A549 treated with DMSO at 1 μM for 4 hours (cell line): Measurements from ENCODE around the gene SPATA1. TPM values are rescaled to one million over a fixed set of nuclear protein-coding genes. Genes with fewer than 3 reads are reported as not detected.

Experiments
- total RNA-seq: library from RNA; stranded (reverse); fragments of 200-300 nt; extraction: Qiagen RNA extraction; gene quantifications from 5 replicates; pipeline ENCODE4 v1.2.3, GENCODE V29; 2022; ENCODE audit warnings: low read depth

SPATA1 gene, protein sequence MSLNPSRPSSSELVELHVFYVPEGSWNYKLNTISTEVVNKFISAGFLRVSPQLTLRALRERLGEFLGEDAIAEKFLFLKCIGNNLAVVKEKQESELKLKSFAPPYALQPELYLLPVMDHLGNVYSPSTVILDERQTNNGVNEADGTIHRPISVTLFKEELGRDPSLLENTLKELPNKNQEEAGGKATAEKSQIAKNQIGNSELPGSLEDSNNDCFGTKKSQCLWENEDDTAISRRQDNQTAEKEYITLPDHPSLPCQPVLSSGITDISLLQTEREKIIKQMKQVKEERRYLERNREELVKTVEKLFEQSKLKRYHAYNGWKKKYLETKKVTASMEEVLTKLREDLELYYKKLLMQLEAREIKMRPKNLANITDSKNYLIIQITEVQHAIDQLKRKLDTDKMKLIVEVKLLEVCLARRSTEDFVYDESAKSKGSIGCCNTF
- total RNA-seq, result 0.39 to 1.00 TPM (median 0.67 TPM) in 4 of 5 replicates, not detected in the other

DNA sequence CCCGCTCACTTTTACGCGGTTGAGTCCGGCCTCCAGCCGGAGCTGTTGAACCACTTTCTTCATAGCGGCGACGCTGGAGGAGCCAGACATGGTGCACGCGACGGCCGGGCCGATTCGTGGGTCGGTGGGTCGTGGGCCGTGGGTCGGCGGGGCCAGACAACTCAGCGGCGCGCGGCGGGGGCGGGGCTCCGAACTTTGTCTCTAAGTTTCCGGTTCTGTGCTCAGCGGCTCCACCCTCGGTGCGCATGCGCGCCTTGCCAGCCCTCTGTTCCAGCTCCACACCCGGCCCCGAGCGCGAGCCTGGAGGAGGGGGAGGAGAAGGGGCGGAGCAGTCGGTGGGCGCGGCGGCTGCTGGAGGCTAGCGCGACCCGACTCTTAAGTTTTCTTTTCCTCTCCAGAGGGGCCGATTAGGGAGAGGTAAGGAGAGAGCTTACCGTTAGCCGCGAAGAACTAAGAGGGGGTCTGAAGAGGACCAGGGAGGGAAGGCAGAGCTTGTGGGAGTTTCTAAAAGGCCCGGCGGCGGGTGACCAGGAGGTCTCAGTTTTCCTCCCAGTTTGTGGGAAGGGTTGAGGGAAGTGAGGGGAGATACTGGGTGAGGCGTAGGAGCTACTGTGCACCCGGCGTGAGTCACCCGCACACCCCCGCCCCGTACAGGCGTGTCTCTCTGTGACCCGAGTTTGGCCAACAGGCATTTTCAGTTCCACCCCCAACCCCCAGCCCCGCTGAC is at the start of gene SPATA1, which contains the start of gene GNG5:
SPATA1 (plus strand) TSS at position 385 of the 727 bp plus-strand sequence. CDS start 9,974 bp downstream, outside the sequence.
GNG5 (minus strand) TSS at position 580 of the 727 bp plus-strand sequence; CDS start at position 90, 490 bp downstream.

DNA sequence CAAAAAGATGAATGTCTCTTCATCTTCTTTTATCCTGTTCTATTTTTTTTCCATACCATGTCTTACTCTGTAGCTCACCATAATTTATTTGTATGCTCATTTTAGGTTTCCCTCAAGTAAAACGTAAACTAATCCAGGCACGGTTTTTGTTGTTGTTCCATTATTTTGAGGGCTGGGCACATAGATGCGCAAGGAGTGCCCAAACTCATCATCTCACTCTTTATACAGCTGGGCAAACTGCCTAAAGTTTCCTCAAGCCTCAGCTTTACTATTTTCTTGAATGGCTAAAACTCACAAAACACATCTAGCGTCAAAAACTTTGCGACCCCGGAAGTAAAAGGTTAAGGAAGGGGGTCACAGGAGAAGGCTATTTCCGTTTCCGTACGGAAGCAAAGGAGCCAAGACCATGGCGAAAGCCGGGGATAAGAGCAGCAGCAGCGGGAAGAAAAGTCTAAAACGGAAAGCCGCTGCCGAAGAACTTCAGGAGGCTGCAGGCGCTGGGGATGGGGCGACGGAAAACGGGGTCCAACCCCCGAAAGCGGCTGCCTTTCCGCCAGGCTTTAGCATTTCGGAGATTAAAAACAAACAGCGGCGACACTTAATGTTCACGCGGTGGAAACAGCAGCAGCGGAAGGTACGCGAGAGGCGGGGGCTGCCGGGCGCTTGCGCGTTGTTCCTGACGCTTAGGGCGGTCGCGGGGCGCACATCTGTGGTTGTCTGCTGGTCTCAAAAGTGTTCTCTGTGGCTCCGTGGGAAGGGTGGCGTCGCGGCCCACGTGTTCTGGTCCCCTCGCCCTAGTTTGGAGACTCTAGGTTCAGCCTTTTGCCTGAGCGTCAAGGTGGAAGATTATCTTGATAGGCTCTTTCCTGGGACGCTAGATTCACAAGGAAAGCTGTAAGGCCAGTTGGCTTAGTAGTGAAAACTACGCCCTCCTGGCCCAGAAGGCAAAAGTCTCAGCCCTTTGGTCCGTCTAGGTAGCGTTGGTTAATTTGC is 27.0 kb upstream of the SPATA1 start, which contains the start of gene RPF1:
RPF1 (plus strand) TSS at position 391 of the 993 bp plus-strand sequence; CDS start at position 407, 16 bp downstream.

DNA sequence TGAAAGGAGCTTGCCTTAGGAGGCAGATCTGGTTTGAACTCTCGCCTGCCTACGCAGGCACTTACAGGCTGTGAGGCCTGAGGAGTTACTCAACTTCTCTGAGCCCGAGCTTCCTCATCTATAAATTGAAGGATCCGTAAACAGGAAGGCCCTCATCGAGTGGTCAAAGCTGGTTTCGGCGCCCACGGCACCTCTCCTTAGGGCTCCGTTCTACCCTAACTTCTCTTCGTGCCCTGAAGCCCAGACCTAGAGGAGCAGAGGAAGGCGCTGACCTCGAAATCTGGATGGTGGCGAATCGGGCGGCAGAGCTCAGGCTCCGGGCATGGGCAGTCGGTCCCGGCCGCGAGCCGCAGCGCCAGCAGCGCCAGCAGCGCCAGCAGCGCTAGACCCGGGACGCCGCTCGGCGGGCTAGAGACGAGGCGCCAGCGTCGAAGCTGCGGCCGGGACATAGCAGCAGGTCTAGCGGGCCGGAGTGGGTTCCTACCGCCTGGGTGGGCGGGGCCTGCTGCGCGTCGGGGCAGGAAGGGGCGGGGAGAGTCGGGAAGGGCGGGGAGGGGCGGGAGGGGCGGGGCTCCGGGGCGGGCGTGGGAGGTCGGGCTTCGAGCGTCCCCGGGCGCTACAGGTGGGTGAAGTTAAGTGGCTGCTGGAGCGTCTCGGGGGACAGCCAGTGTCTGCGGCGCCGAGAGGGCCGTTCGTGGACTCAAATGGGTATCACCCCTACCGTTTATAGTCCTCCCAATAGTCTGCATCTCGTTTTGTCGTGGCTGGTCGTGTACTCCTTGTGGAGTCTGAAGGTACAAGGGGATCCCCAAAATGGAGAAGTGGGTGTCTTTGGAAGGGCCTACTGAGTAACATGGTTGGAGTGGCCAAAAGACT is 68.0 kb downstream of the SPATA1 start, which contains the start of gene CTBS:
CTBS (minus strand) TSS at position 474 of the 876 bp plus-strand sequence; CDS start at position 449, 25 bp downstream.

Other genes with a start within 250 kb of the SPATA1 start
- gene SAMD13, start 204.7 kb upstream of the SPATA1 start, total RNA-seq, result 0.24 to 0.69 TPM (median 0.31 TPM) in 5 replicates
- gene DNASE2B, start 107.9 kb upstream of the SPATA1 start, total RNA-seq, result not detected in 5 replicates
- gene RPF1, start 27.1 kb upstream of the SPATA1 start, total RNA-seq, result 30.6 to 36.4 TPM (median 31.5 TPM) in 5 replicates
- 181 to 189 TPM (median 184 TPM) in 5 replicates for gene GNG5, start 195 bp downstream of the SPATA1 start, total RNA-seq
- gene CTBS, start 68.1 kb downstream of the SPATA1 start, total RNA-seq, result 5.6 to 8.0 TPM (median 6.2 TPM) in 5 replicates
- gene SSX2IP, start 184.1 kb downstream of the SPATA1 start, total RNA-seq, result 11.4 to 16.2 TPM (median 14.0 TPM) in 5 replicates